HEK293 (cell line): ENCODE measurements around the gene PLA2G3.

ENCODE experiments used
- CTCF ChIA-PET: fragments of 350-600 bp; formaldehyde crosslinking; extraction: SDS; loops from one replicate; lab custom pipeline; 2021; ENCODE audit warnings: antibody characterized with exemption; lab: Yijun Ruan, JAX
- POLR2A ChIA-PET: fragments of 300-600 bp; formaldehyde crosslinking; extraction: SDS; loops from one replicate; lab custom pipeline; 2020; ENCODE audit warnings: antibody characterized with exemption, inconsistent platforms; lab: Yijun Ruan, JAX
- H3K27ac ChIP-seq: fragments of 200-500 bp; sonication (Bioruptor generic); 2 replicates; pipeline ENCODE4 v1.5.1; 2014; ENCODE audit warnings: low read depth, low read length, control low read depth, inconsistent platforms; ENCODE audit errors: extremely low read depth
- H3K36me3 ChIP-seq, 2 experiments: fragments of 200-500 bp in 1 of 2; sonication (Bioruptor generic) in 1 of 2; 1 replicate in 1 of 2; 2 replicates in 1 of 2; pipeline ENCODE4 v1.5.1; 2014 to 2017; ENCODE audit warnings: inconsistent platforms in 2 of 2, low read length in 2 of 2; ENCODE audit not compliant: control insufficient read depth in 2 of 2, insufficient read depth in 1 of 2
- H3K4me1 ChIP-seq: fragments of 200-500 bp; sonication (Bioruptor generic); 2 replicates; pipeline ENCODE4 v1.5.1; 2014; ENCODE audit warnings: mild to moderate bottlenecking, low read length, inconsistent platforms; ENCODE audit not compliant: control insufficient read depth, insufficient read depth
- H3K4me3 ChIP-seq: 2 replicates; pipeline ENCODE4 v1.5.1; 2011; ENCODE audit warnings: low read depth, mild to moderate bottlenecking, control low read depth, low read length, moderate library complexity
- H3K9me3 ChIP-seq: fragments of 200-500 bp; sonication (Bioruptor generic); 2 replicates; pipeline ENCODE4 v1.5.1; 2014; ENCODE audit warnings: low read depth, low read length, inconsistent platforms; ENCODE audit not compliant: control insufficient read depth, insufficient read depth
- KLF7 ChIP-seq: fragments of 450-650 bp; formaldehyde crosslinking; IDR thresholded peaks from 2 replicates; pipeline ENCODE4 v1.5.1; 2016; ENCODE audit warnings: missing biosample characterization, missing genetic modification characterization, borderline replicate concordance
- OVOL3 ChIP-seq: fragments of 450-650 bp; formaldehyde crosslinking; IDR thresholded peaks from 2 replicates; pipeline ENCODE4 v1.5.1; 2016; ENCODE audit warnings: missing biosample characterization, missing genetic modification characterization
- SP7 ChIP-seq: fragments of 450-650 bp; formaldehyde crosslinking; IDR thresholded peaks from 2 replicates; pipeline ENCODE4 v1.5.1; 2016; ENCODE audit warnings: missing biosample characterization, missing genetic modification characterization
- ZBTB21 ChIP-seq: fragments of 450-650 bp; formaldehyde crosslinking; IDR thresholded peaks from 2 replicates; pipeline ENCODE4 v1.5.1; 2017; ENCODE audit warnings: missing biosample characterization, missing genetic modification characterization
- ZBTB7A ChIP-seq: fragments of 450-650 bp; formaldehyde crosslinking; IDR thresholded peaks from 2 replicates; pipeline ENCODE4 v1.5.1; 2016; ENCODE audit warnings: low read depth, missing biosample characterization, missing genetic modification characterization
- ZFP69B ChIP-seq: fragments of 450-650 bp; formaldehyde crosslinking; IDR thresholded peaks from 2 replicates; pipeline ENCODE4 v1.5.1; 2016; ENCODE audit warnings: missing biosample characterization, missing genetic modification characterization
- ZNF140 ChIP-seq: fragments of 450-650 bp; formaldehyde crosslinking; IDR thresholded peaks from 2 replicates; pipeline ENCODE4 v1.5.1; 2016; ENCODE audit warnings: missing biosample characterization, missing genetic modification characterization
- ZNF146 ChIP-seq: fragments of 450-650 bp; formaldehyde crosslinking; IDR thresholded peaks from 2 replicates; pipeline ENCODE4 v1.5.1; 2016; ENCODE audit warnings: missing biosample characterization, missing genetic modification characterization
- ZNF157 ChIP-seq: fragments of 450-650 bp; formaldehyde crosslinking; IDR thresholded peaks from 2 replicates; pipeline ENCODE4 v1.5.1; 2016; ENCODE audit warnings: missing biosample characterization, missing genetic modification characterization
- ZNF214 ChIP-seq: fragments of 450-650 bp; formaldehyde crosslinking; IDR thresholded peaks from 2 replicates; pipeline ENCODE4 v1.5.1; 2017; ENCODE audit warnings: missing biosample characterization, mild to moderate bottlenecking, missing genetic modification characterization, borderline replicate concordance
- ZNF302 ChIP-seq: fragments of 450-650 bp; formaldehyde crosslinking; IDR thresholded peaks from 2 replicates; pipeline ENCODE4 v1.5.1; 2016; ENCODE audit warnings: missing biosample characterization, missing genetic modification characterization, low read depth
- ZNF426 ChIP-seq: fragments of 450-650 bp; formaldehyde crosslinking; IDR thresholded peaks from 2 replicates; pipeline ENCODE4 v1.5.1; 2017; ENCODE audit warnings: missing biosample characterization, missing genetic modification characterization, mild to moderate bottlenecking, inconsistent platforms, moderate library complexity
- ZNF433 ChIP-seq: fragments of 450-650 bp; formaldehyde crosslinking; IDR thresholded peaks from 2 replicates; pipeline ENCODE4 v1.5.1; 2016; ENCODE audit warnings: missing biosample characterization, missing genetic modification characterization, low read depth
- ZNF664 ChIP-seq: fragments of 450-650 bp; formaldehyde crosslinking; IDR thresholded peaks from 2 replicates; pipeline ENCODE4 v1.5.1; 2016; ENCODE audit warnings: missing biosample characterization, missing genetic modification characterization
- ZNF776 ChIP-seq: fragments of 450-650 bp; formaldehyde crosslinking; IDR thresholded peaks from 2 replicates; pipeline ENCODE4 v1.5.0; 2017; ENCODE audit warnings: missing biosample characterization, missing genetic modification characterization, borderline replicate concordance
- TF ChIP-seq, protein P1 (sequence below): fragments of 450-650 bp; formaldehyde crosslinking; IDR thresholded peaks from 2 replicates; pipeline ENCODE4; 2016; ENCODE audit warnings: missing biosample characterization, missing genetic modification characterization
- TF ChIP-seq, protein P2 (sequence below): fragments of 450-650 bp; formaldehyde crosslinking; IDR thresholded peaks from 2 replicates; pipeline ENCODE4 v1.5.1; 2016; ENCODE audit warnings: missing biosample characterization, missing genetic modification characterization
- TF ChIP-seq, protein P3 (sequence below): fragments of 450-650 bp; formaldehyde crosslinking; IDR thresholded peaks from 2 replicates; pipeline ENCODE4 v1.5.1; 2016; ENCODE audit warnings: missing biosample characterization, missing genetic modification characterization
- TF ChIP-seq, protein P4 (sequence below): fragments of 450-650 bp; formaldehyde crosslinking; IDR thresholded peaks from 2 replicates; pipeline ENCODE4 v1.5.1; 2016; ENCODE audit warnings: missing biosample characterization, missing genetic modification characterization, borderline replicate concordance
- TF ChIP-seq, protein P5 (sequence below): fragments of 450-650 bp; formaldehyde crosslinking; IDR thresholded peaks from 2 replicates; pipeline ENCODE4 v1.5.1; 2016; ENCODE audit warnings: missing biosample characterization, missing genetic modification characterization, low read depth
- TF ChIP-seq, protein P6 (sequence below): IDR thresholded peaks from 2 replicates; pipeline ENCODE4 v1.6.1; 2011; ENCODE audit warnings: mild to moderate bottlenecking, low read depth, low read length, borderline replicate concordance

PLA2G3 gene

DNA sequence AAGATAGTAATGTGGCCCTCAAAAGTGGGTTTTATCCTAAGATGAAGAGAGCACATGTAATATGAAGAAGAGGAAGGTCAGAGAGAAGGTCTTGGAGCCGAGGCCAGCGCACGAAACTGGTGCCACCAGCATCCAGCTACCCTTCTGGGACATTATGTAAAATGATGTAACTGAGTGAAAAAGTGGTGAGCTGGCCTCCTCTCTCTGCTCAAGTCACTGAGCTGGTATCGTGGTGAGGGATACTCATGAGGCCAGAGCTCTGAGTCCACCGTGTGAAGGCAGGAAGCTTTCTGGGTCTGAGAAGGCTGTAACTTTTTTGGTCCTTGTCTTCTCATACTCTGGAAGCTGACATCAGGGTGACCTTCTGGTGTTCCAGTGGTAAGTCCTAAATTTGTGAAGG lies 44.7 kb upstream of the PLA2G3 start:
- H3K4me3 ChIP-seq: no peak overlapping the region
- CTCF ChIA-PET: interaction anchor here (0.7 to 1.5 kb wide), 2 partner anchors 20 to 27 kb away, joined by 3 to 6 read pairs; no protein-coding TSS in a partner anchor

DNA sequence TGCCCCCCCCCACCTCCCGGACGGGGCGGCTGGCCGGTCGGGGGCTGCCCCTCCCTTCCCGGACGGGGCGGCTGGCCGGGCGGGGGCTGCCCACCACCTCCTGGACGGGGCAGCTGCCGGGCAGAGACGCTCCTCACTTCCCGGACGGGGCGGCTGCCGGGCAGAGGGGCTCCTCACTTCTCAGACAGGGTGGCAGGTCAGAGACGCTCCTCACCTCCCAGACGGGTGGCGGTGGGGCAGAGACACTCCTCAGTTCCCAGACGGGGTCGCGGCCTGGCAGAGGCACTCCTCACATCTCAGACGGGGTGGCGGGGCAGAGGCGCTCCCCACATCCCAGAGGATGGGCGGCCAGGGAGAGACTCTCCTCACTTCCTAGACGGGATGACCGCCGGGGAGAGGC lies 43.7 kb upstream of the PLA2G3 start:
- Histone ChIP-seq H3K9me3 (no peaks in the 10 kb centered on the region), H3K4me3 (no peak overlapping the region), H3K27ac (no peak overlapping the region), H3K4me1 (peaks cover 3% of the 10 kb centered on the region; the same call in 1 of the 2 replicates), H3K36me3 (peaks cover 4 to 40% of the 10 kb centered on the region in 2 experiments; a peak in 2 of 3 replicates)
- ChIA-PET POLR2A (no interaction called here), CTCF (no interaction called here)
- TF ChIP-seq OVOL3 (tag by site-specific recombination) (no peak), KLF7 (tag by site-specific recombination) (no peak), ZNF776 (tag by site-specific recombination) (no peak), ZNF433 (tag by site-specific recombination) (no peak), ZNF214 (tag by site-specific recombination) (no peak), ZNF157 (tag by site-specific recombination) (no peak), ZNF146 (tag by site-specific recombination) (no peak), ZNF426 (tag by site-specific recombination) (no peak), ZBTB7A (tag by site-specific recombination) (no peak), ZNF664 (tag by site-specific recombination) (no peak), SP7 (tag by site-specific recombination) (no peak), ZBTB21 (no peak), ZNF140 (no peak), ZFP69B (tag by site-specific recombination) (no peak)
- TF ChIP-seq, protein P1, sequence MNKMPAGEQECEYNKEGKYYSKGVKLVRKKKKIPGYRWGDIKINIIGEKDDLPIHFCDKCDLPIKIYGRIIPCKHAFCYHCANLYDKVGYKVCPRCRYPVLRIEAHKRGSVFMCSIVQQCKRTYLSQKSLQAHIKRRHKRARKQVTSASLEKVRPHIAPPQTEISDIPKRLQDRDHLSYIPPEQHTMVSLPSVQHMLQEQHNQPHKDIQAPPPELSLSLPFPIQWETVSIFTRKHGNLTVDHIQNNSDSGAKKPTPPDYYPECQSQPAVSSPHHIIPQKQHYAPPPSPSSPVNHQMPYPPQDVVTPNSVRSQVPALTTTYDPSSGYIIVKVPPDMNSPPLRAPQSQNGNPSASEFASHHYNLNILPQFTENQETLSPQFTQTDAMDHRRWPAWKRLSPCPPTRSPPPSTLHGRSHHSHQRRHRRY (tag by site-specific recombination): no peak
- TF ChIP-seq, protein P2, sequence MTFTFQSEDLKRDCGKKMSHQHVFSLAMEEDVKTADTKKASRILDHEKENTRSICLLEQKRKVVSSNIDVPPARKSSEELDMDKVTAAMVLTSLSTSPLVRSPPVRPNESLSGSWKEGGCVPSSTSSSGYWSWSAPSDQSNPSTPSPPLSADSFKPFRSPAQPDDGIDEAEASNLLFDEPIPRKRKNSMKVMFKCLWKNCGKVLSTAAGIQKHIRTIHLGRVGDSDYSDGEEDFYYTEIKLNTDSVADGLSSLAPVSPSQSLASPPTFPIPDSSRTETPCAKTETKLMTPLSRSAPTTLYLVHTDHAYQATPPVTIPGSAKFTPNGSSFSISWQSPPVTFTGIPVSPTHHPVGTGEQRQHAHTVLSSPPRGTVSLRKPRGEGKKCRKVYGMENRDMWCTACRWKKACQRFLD (tag by site-specific recombination): no peak
- TF ChIP-seq, protein P3, sequence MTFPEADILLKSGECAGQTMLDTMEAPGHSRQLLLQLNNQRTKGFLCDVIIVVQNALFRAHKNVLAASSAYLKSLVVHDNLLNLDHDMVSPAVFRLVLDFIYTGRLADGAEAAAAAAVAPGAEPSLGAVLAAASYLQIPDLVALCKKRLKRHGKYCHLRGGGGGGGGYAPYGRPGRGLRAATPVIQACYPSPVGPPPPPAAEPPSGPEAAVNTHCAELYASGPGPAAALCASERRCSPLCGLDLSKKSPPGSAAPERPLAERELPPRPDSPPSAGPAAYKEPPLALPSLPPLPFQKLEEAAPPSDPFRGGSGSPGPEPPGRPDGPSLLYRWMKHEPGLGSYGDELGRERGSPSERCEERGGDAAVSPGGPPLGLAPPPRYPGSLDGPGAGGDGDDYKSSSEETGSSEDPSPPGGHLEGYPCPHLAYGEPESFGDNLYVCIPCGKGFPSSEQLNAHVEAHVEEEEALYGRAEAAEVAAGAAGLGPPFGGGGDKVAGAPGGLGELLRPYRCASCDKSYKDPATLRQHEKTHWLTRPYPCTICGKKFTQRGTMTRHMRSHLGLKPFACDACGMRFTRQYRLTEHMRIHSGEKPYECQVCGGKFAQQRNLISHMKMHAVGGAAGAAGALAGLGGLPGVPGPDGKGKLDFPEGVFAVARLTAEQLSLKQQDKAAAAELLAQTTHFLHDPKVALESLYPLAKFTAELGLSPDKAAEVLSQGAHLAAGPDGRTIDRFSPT: no peak
- TF ChIP-seq, protein P4, sequence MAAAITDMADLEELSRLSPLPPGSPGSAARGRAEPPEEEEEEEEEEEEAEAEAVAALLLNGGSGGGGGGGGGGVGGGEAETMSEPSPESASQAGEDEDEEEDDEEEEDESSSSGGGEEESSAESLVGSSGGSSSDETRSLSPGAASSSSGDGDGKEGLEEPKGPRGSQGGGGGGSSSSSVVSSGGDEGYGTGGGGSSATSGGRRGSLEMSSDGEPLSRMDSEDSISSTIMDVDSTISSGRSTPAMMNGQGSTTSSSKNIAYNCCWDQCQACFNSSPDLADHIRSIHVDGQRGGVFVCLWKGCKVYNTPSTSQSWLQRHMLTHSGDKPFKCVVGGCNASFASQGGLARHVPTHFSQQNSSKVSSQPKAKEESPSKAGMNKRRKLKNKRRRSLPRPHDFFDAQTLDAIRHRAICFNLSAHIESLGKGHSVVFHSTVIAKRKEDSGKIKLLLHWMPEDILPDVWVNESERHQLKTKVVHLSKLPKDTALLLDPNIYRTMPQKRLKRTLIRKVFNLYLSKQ (tag by site-specific recombination): no peak
- TF ChIP-seq, protein P5, sequence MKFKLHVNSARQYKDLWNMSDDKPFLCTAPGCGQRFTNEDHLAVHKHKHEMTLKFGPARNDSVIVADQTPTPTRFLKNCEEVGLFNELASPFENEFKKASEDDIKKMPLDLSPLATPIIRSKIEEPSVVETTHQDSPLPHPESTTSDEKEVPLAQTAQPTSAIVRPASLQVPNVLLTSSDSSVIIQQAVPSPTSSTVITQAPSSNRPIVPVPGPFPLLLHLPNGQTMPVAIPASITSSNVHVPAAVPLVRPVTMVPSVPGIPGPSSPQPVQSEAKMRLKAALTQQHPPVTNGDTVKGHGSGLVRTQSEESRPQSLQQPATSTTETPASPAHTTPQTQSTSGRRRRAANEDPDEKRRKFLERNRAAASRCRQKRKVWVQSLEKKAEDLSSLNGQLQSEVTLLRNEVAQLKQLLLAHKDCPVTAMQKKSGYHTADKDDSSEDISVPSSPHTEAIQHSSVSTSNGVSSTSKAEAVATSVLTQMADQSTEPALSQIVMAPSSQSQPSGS (tag by site-specific recombination): no peak
- TF ChIP-seq, protein P6, sequence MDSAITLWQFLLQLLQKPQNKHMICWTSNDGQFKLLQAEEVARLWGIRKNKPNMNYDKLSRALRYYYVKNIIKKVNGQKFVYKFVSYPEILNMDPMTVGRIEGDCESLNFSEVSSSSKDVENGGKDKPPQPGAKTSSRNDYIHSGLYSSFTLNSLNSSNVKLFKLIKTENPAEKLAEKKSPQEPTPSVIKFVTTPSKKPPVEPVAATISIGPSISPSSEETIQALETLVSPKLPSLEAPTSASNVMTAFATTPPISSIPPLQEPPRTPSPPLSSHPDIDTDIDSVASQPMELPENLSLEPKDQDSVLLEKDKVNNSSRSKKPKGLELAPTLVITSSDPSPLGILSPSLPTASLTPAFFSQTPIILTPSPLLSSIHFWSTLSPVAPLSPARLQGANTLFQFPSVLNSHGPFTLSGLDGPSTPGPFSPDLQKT: no peak

More for the DNA sequence above, 44.7 kb upstream of the PLA2G3 start:
- H3K36me3 ChIP-seq: peaks cover 4 to 40% of the 10 kb centered on the region in 2 experiments; a peak in 2 of 3 replicates
- H3K4me1 ChIP-seq: no peaks in the 10 kb centered on the region
- POLR2A ChIA-PET: no interaction called here
- no peaks in the 10 kb centered on the region for H3K9me3 ChIP-seq
- TF ChIP-seq, protein P4 (tag by site-specific recombination): no peak
- no peak for TF ChIP-seq ZNF302
- no peak overlapping the region for H3K27ac ChIP-seq
